GM21447 (cell line): ENCODE results near the gene PTCD3.

Source experiments
- ATAC-seq: cut with Tn5 transposase; IDR thresholded peaks from one replicate; pipeline ENCODE4 v1.9.1; 2021; ENCODE audit not compliant: unreplicated experiment

Gene PTCD3

DNA sequence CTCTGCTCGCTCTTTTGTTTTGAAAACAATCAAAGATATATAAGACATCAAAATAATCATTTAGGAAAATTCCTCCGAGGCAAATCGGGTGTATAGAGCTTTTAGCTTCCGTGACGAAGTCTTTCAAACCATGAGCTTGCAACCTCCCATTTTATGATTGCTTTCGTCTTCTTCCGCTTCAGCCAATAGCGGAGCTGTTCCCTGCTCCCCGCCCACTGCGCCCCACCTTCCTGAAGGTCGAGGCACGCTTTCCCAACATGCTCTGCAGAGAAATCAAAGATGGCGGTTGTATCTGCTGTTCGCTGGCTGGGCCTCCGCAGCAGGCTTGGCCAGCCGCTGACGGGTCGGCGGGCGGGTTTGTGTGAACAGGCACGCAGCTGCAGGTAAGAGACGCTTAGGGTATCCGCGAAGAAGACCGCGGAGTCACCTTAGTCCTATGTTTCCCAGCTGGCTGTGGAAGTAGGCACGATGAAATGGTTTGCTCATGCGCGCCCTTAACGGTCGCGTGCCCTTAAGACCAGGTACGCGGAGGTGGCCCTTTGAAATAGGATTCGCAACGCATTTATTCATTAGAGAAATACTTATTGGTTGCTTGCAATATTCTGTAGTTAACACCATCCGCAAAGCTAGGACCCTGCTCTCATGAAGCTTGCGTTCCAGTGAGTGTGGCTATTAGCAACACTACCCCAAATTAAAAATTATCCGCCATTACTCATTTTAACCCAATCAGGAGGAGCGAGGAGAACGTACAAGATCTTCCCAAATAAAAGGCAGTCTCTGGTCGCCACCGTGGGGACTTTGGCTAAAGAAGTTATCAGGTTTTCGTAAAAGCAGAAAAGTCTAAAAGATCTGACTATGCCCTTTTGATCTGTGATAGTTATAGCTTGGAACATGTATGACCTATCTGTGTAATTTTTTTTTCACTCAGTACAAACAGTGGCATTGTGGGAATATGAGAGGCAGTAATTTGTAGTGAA is at the start of gene PTCD3:
Gene PTCD3, plus strand, starts transcription at position 267 of the 977 bp plus-strand sequence. Its CDS starts 13 bp downstream, at position 280.
- peak; percentile 89 for ATAC-seq

DNA sequence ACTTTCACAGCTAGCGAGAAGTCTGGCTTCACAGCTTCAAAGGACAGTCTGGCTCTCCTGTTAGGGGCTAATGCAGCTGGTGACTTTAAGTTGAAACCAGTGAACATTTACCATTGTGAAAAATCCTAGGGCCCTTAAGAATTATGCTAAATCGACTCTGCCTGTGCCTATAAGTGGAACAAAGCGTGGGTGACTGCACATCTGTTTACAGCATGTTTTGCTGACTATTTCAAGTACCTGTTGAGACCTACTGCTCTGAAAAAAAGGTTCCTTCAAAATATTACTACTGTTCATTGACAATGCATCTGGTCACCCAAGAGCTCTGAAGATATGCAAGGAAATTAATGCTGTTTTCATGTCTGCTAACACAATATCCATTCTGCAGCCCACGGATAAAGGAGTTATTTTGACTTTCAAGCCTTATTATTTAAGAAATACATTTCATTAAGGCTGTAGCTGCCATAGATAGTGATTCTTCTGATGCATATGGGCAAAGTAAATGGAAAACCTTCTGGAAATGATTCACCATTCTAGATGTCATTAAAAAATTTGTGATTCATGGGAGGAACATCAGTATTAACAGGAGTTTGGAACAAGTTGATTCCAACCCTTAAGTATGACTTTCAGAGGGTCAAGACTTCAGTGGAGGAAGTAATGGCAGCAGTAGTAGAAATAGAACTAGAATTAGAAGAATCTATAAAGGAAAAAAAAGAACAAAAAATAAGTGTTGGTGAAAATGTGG is 49.3 kb upstream of the PTCD3 start:
- ATAC-seq = no peak

DNA sequence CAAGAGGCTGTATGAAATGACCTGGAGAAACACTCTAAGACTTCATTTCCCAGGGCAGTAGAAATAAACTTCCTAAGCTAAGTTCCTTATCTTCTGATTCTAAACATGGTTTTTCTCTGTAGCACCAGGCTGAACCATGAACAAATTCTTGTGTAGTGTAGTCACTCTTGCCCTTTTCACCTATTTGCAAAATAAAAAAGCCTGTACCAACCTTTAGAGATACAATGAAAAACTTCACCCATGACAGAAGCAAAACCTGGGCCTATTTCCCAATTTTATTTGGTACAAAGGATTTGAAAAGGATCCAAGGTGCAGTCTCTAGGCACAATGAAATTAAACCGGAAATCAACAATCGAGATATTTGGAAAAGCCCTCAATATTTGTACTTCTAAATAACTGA is 44.0 kb upstream of the PTCD3 start:
- ATAC-seq = no peak

DNA sequence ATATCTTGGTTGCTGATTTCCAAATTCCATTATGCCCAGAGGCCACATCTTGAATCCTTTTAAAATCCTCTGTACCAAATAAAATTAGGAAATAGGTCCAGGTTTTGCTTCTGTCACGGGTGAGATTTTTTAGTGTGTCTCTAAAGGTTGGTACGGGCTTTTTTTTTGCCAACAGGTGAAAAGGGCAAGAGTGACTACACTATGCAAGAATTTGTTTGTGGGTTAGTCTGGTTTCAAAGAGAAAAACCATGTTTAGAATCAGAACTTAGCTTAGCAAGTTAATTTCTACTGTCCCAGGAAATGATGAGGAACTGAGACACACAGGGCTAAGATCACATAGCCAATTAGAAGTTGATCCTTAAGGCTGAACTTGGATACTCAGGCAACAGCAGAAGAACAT is 42.0 kb upstream of the PTCD3 start:
- no peak for ATAC-seq

DNA sequence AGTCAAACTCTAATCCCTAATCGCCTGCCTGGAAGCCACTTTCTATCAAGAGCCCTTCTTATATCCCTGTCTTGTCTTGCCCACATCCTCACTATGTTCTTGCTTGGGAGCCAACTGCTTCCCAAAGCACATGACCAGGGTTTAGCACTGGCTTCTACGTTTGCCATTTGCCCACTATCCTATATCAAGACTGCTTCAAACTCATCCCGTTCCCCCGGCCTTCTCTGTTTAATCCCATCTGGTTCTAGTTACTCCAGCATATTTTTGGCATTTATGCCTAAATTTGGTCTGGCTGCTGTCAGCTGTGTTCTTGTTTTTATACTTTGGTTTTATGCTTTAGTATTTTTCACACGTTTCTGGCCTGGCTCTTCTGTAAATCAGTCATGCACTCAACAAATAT is 40.5 kb upstream of the PTCD3 start:
- ATAC-seq = no peak

DNA sequence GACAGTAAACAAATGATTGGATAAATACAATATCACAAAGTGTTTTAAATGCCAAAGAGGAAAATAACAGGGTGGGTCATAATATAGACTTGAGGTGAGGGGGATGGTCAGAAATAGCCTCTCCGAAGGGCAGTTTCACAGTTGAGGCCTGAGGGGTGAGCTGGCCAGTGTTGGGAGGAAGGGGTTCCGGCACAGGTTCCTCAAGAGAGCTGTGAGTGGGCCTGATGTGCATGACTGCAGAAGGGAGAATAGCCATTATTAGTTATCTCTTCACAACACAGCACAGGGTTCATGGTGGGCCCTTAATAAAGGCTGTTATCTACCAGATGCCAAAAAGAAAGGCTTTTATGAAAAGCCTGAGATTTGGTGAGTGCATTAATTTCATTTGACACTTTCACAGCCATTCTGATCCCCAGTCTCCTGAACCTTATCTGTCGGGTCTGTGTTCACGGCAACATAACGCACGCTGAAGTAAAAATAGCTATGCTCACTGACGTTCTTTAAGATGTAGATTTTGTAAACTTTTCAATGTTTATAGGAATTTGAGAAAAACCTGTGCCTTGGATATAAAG is 39.9 kb upstream of the PTCD3 start:
- no peak for ATAC-seq

DNA sequence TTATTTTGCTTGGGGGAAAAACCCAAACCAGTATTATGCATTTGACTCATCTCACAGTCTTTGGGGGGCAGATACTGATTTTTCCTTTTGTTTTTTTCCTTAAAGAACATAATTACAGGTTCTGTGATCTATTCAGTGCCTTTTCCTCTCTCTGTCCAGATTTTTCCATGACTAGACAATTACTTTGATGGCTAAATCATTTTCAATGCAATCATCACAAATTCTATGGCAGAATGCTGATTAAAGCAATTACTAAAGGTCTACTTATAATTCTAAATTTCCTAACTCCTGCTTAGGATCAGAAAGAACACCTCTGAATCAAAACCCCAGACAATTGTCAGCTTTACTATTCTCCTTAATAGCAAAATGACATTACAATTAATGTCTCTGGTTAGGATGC is 39.1 kb upstream of the PTCD3 start:
- no peak for ATAC-seq

DNA sequence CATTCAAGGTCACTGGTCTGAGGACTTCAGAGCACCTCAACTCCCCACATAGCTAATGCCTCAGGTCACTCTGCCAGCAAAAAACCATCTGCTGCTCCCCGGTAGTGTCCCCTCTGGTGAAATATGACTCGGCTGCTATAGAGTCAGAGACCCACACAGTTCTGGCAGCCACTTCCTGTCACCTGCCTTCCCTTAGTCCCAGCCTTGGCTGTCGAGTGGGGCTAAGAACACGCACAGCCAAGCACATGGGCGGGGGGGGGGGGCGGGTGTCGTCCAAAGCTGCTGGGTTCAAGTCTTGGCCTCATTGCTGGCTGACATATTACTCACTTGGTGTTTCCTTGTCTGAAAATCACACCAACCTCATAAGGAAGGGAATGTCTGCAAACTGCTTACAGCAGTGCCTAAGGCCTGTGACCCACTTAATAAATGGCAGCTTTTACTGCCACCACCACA is 37.9 kb upstream of the PTCD3 start:
- peak; percentile 52 for ATAC-seq

DNA sequence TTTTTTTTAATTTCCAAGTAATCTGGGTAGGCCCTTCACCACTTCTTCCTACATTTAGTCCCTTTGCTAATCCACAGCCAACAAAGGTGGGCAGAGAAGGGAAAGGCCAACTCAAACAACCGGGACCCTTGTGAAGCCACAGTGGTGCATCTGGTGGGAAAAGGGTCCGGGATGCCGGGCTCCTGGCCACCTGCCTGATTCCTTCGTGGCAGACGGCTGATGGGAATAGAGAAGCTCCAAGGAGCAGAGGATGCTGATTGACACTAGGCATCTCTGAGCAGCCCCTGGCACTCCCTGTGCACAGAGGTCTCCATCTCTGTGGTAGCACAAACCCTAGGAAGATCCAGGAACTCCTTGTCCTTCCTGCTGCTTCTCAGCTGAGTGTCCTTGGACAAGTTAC is 37.4 kb upstream of the PTCD3 start:
- ATAC-seq = no peak

DNA sequence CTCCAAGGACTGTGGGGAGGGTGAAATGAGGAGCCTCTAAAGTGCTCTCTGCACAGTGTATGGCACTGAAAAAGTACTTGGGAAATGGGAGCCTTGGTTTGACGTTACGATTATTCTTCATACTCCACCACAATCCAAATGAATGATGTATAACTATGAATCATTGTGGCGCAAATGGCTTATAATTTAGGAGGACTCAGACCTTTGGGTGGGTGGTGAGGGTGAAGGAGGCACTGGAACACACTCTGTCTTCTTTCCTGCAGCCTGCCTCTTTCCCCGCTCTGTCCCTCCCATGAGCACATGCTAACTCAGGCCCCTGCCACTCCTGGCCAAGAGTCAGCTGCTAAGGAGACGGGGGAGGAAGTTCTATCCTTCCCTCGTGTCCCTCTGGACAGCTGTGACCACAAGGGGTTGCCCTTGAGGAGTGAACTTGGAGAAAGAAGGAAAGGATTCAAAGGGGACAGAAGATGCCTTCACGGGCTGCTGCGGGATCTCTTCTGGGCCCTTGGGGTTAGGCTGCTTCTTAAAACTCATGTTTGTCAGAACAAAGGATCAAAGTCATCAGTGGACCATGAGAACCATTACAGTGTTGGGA is 36.8 kb upstream of the PTCD3 start:
- no peak for ATAC-seq

DNA sequence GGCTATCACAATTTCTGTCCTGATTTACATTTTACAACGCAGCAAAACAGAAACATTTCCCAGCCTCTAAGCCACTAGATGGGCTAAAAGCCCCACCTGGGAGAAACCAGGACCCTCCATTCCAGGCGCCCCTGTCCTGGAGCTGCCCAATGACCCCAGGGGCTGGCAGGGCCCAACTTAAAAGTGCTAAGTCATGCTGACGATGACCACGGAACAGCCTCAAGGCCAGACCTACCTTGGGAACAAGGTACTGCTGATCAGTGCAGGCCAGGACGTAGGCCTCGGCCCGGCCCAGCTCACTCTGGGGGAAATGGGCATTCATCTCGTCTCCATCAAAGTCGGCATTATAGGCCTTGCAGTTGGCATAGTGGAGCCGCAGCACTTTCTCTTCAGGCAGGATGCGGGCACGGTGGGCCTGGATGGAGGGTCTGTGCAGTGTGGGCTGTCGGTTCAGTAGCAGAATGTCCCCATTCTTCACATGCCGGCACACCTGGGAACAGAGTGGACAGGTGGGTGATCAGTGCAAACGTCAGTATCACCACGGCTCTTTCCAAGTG is 36.2 kb upstream of the PTCD3 start:
- ATAC-seq = no peak

DNA sequence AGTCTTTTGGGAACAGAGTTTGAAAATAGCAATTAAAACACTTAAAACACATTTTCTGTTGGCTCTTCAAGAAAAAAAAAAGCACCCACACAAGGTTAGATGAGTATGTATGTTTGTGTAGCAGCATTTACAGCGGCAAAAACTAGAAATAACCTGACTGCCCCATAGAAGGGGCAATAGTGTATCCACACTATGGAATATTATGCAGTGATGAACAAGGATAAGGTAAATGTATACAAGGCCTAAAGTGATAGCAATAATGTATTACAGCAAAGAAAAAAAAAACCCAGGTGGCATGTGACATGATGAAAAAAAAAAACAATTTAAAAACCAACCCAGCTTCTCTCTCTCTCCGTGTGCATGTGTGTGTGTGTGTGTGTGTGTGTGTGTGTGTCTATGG is 35.2 kb upstream of the PTCD3 start:
- ATAC-seq = no peak

DNA sequence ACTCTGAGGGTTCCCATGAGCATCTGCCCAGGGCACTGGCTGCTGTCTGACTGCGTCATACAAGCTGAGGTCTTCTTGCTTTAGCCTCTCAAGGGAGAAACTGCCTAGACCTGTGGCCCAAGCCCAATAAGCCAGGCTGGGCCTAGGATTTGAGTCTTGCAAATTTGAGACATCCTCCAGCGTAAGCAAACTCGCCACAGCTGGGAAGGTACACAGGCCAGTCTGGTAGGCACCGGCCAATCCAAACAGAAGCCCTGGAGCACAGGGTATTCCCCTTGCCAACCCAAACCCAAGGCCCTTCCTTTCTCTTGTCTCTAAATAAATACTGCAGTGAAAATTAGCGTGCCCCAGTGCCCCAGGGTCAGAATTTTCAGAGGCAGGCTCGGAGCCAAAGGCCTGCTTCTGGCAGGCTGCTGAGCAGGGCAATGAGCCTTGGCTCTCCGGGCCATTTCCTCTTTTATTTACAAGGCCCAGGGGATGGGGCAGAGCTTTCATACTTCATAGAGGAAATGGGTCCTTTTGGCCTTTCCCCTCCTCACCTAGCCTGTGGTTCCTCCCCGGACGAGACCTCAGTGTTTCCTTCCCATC is 33.7 kb upstream of the PTCD3 start:
- peak; percentile 72 for ATAC-seq

DNA sequence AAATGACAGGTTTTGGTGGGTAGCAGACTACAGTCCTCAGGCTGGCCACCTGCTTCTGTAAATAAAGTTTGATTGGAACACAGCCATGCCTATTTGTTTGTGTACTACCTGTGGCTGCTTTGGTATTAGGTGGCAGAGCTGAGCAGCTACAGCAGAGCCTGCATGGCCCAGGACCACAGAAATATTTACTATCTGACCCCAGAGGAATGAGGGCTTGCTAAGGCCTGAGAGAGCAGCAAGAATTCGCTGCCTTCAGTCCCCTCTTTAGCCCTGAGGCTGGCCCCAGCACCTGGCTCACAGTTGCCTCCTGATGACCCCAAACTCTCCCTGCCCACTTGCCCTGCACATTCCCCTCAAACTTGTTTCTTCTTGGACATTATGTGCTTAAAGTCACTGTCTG is 32.8 kb upstream of the PTCD3 start:
- no peak for ATAC-seq

DNA sequence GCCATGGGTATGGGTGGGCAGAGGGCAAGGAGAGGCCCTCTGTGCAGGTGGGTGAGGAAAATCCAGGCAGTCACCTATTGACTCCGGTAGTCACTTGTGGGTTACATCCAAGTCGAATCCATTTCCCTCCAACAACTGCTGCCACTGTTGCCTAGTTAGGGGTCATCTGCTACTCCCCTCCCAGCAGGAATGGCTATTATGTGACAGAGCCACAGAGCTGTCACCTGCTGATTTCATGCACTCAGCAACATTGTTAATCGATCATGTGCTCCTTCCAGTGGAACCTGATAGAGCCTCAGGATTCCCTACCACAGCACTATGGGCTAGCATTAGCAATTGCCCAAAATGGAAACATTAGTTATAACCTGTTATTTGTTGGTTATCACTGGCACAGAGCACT is 31.8 kb upstream of the PTCD3 start:
- no peak for ATAC-seq

DNA sequence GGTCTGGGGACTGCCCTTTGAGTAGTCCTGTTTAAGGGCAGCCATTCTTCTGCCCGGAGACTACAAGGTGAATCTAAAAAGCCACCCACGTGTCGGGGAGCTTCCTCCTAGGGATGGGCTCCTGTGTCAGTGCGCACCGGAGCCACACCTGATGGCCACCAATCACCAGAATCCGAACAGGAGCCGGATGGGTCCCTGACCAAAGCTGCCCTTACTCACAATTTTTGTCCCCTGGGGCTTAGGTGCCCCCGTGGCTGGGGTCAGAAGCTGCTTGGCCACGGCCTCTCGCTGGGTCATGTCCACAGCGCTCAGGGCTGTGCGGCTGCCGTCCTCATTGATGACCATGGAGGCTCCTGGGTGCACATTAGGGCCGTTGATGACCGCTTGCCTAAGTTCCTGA is 31.2 kb upstream of the PTCD3 start:
- no peak for ATAC-seq

DNA sequence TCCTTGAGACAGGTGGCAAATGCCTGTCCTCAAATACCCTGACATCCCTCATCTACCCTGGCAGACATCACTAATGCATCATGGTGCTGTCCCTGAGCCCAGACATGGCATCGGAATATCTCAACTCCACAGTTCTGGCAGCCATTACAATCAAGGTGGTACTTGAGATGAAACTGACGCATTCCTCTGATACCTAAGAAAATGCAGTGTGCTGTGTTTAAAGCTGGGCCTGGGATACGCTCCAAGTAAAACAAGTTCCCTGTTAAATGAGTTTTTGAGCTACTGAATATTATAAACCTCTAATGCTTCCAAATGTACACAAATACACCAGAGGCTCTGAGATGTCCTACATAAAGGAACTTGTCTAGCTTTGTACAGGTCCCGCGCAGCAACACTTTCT is 30.1 kb upstream of the PTCD3 start:
- no peak for ATAC-seq

DNA sequence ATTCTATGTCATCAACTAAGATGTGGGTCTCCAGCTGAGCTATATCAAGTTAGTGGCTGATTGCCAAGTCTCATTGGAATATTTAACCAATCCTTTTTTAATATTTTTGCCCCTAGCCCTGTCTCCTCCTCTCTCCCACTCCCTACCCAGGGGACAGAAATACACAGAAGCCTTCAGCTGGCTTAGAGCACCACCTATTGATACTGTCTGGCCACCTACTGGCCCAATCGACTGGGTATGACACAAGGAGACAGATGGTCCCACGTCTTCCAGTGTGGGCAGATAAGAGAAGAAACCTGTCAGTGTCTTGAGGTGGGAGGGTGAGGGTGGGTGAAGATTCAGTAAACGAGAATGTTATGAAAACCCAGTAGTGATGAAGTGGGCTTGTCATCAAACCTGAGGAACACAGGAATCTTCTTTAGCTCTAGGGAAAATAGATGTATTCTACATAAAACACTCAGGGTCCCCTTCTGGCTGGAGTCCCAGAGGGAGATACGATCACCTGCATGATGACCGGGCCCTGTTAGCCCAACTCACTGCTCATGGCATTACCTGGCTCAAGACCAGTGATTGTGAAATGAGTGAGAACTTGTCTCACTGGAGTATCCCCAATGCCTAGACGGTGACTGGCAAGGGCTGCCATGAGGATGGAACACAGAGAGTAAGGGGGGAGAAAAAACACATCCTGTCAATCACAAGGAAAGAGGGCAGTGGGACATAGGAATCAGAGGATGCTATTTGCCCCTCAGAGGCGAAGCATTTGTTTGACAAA is 27.1 kb upstream of the PTCD3 start:
- ATAC-seq = peak; percentile 37

DNA sequence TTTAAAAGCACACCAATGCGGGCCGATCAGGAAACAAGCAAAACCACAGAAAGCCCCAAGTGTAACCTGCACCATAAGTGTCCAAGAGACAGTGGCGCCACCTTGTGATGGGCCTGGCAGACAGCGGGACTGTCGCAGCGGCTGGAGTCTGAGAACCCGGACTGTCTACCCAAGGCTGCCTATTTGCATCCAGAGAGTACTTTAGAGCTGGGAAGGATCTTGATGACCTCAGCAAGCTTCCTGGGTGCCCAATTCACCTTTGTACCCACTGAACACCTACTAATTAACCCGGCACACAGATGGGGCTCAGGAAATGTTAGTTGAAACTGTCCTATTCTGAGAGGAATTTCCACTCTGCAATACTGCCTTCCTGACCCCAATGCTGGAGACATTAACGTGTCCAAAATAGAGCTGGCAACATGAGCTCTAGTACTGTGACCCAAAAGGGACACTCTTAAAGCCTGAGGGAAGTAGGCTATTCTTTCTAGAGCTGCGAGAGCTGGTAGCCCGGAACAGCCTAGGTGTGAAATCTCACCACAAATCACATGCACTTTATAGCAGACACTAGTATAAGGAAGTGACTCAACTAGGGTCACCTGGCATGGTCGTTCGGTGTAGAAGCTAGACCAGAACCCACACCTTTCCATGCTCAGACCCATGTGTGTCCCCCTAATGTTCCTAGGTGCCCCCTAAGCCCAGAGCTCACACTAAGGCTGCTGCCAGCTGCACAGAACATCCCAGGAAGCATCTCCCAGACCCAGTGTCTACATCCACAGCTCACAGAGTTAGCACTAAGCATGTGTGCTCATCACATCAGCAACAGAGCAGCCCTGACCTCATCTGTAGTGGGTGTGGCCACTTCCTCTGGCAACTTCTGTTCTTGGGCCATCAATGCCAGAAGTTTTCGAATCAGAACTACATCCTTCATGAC is 25.8 kb upstream of the PTCD3 start:
- ATAC-seq = peak; percentile 76
